GM18520 (cell line): ENCODE results near the gene YDJC.
"Not testable (repeated sequence)": the region's sequence is repeated elsewhere in the genome, so short reads cannot be mapped to it uniquely, and the experiment has no call there.

Experiments used
- ATAC-seq: cut with Tn5 transposase; IDR thresholded peaks from one replicate; pipeline ENCODE4 v1.9.1; 2021; ENCODE audit not compliant: unreplicated experiment

The YDJC gene

GRCh38 chr22:21629255-21630149, at the start of gene YDJC:
Gene YDJC (minus strand): TSS chr22:21630022. CDS start chr22:21630014, 8 bp downstream.
- ATAC-seq: peak; percentile 80

GRCh38 chr22:21679383-21679782, 49.6 kb upstream of the YDJC start:
- no peak for ATAC-seq

GRCh38 chr22:21678842-21679241, 49.0 kb upstream of the YDJC start:
- not testable (repeated sequence) for ATAC-seq

- no peak for ATAC-seq
Observed at GRCh38 chr22:21677606-21678443, 48.0 kb upstream of the YDJC start.

GRCh38 chr22:21674638-21675245, 44.9 kb upstream of the YDJC start:
- no peak for ATAC-seq

GRCh38 chr22:21673534-21674321, 43.9 kb upstream of the YDJC start:
- no peak for ATAC-seq

- ATAC-seq: no peak
Observed at GRCh38 chr22:21672107-21672629, 42.3 kb upstream of the YDJC start.

- no peak for ATAC-seq
Observed at GRCh38 chr22:21669026-21669425, 39.2 kb upstream of the YDJC start.

GRCh38 chr22:21666786-21667185, 37.0 kb upstream of the YDJC start:
- ATAC-seq: no peak

GRCh38 chr22:21665047-21665851, 35.4 kb upstream of the YDJC start:
- no peak for ATAC-seq

GRCh38 chr22:21663738-21664137, 33.9 kb upstream of the YDJC start:
- no peak for ATAC-seq

- no peak for ATAC-seq
Observed at GRCh38 chr22:21661991-21662390, 32.2 kb upstream of the YDJC start.

- no peak for ATAC-seq
Observed at GRCh38 chr22:21660904-21661303, 31.1 kb upstream of the YDJC start.

GRCh38 chr22:21659864-21660525, 30.2 kb upstream of the YDJC start:
- no peak for ATAC-seq

GRCh38 chr22:21657360-21658032, 27.7 kb upstream of the YDJC start:
- ATAC-seq: peak; percentile 62

GRCh38 chr22:21657020-21657359, 27.2 kb upstream of the YDJC start:
- ATAC-seq: no peak

- no peak for ATAC-seq
Observed at GRCh38 chr22:21652547-21653545, 23.0 kb upstream of the YDJC start.
